K562 (cell line): ENCODE results near the gene PIK3AP1. TPM values are rescaled to one million over a fixed set of nuclear protein-coding genes. Genes with fewer than 3 reads are reported as not detected.
A peak's percentile ranks its signal among the peaks of the same experiment; 100 is the strongest.

ENCODE experiments used
- ZBTB40 ChIP-seq, 2 experiments: fragments of 450-650 bp in 1 of 2; sonication (generic) in 1 of 2; formaldehyde crosslinking in 1 of 2; IDR thresholded peaks; 2 replicates each; pipeline versions ENCODE4 v1.7.1 to v1.9.0; 2016 to 2022; ENCODE audit warnings: inconsistent platforms in 1 of 2, mild to moderate bottlenecking in 1 of 2, missing genetic modification reagents in 1 of 2
- polyA plus RNA-seq, 8 experiments: library from polyadenylated mRNA; depleted of rRNA in 4 of 8; stranded (reverse) in 5 of 8; unstranded in 3 of 8; fragments of >200 nt; fragmentation: Nextera tagmentation in 2 of 8; fragmentation: Illumina TruSeq in 1 of 8; extraction: Ambion mirVana in 2 of 8; extraction: Trizol in 1 of 8; gene quantifications; 2 replicates each; pipeline versions ENCODE4 v1.2.1 to v1.2.3, GENCODE V29; 2011 to 2014; ENCODE audit warnings: inconsistent platforms in 1 of 8, missing spikeins in 1 of 8
- total RNA-seq, 7 experiments: library from RNA; depleted of rRNA in 6 of 7; stranded (reverse); fragments of >200 nt in 6 of 7; fragmentation: Illumina TruSeq in 2 of 7; extraction: Trizol in 2 of 7; gene quantifications; 2 replicates each; pipeline versions ENCODE4 v1.2.1 to v1.2.3, GENCODE V29; 2011 to 2021; ENCODE audit warnings: low replicate concordance in 1 of 7

The PIK3AP1 gene
- total and polyA plus RNA-seq, 9 of the 15 experiments (the other 6 are each of a cell fraction or from before 2014, with no cell fraction given), result 0.20 to 2.4 (median 1.4) TPM

GRCh38 chr10:96587264-96588059 is 132.9 kb downstream of the PIK3AP1 start (continued):
- TF ChIP-seq ZBTB40 (IDR thresholded peaks at IDR 0.05) (0 out of 2 replicates have a peak, but pooled peaks have one; percentile 25), ZBTB40 (CRISPR knock-in tag; IDR thresholded peaks at IDR 0.05) (no peak)
